Measurements from ENCODE around the gene SLC30A10. TPM values are rescaled to one million over a fixed set of nuclear protein-coding genes. Genes with fewer than 3 reads are reported as not detected.
"Not testable (repeated sequence)": the region's sequence is repeated elsewhere in the genome, so short reads cannot be mapped to it uniquely, and the experiment has no call there.

SLC30A10 gene
- total RNA-seq, 4 donors from 2014 or later, result 0.33 TPM; not detected in 3

GRCh38 chr1:219871427-219872057, 56.8 kb downstream of the SLC30A10 start:
- no peaks in the 10 kb centered on the region for H3K36me3 ChIP-seq
- H3K4me3 ChIP-seq (replicated peaks in 1 of 3), result no peak overlapping the region
- TF ChIP-seq CTCF (IDR thresholded peaks at IDR 0.05) (no peak), POLR2A (IDR thresholded peaks at IDR 0.05) (no peak)
- H3K27ac ChIP-seq, result no peak overlapping the region
- WGBS, 2 donors, result 34 to 37% methylated on average over 3 of the region's 3 CpGs
- intact Hi-C loops (cut with DNase I), result no loop called here
- no peaks in the 10 kb centered on the region for H3K27me3 ChIP-seq
- no peaks in the 10 kb centered on the region for H3K9me3 ChIP-seq
- DNase-seq, result no peak
- H3K4me1 ChIP-seq, result no peaks in the 10 kb centered on the region

GRCh38 chr1:219868615-219869014, 59.7 kb downstream of the SLC30A10 start:
- H3K4me1 ChIP-seq; DNase-seq; H3K4me3 ChIP-seq (replicated peaks in 1 of 3); H3K27me3 ChIP-seq; intact Hi-C loops (cut with DNase I); H3K9me3 ChIP-seq; H3K27ac ChIP-seq; H3K36me3 ChIP-seq: not testable (repeated sequence)
- 96 to 100% methylated on average over 2 of the region's 3 CpGs for WGBS, 2 donors

Small RNAs within 50 kb of the gene (small RNA-seq; reads per million reads assigned to genes)
- gene RF00012, result not detected

Other genes with a start within 250 kb of the SLC30A10 start
- gene EPRS1, start 117.9 kb upstream of the SLC30A10 start, total RNA-seq, result 10 to 100 TPM; 43.7 to 63.1 (median 54.8) TPM
- 10 to 100 TPM; 24.8 to 29.3 (median 25.1) TPM for gene BPNT1, start 161.2 kb upstream of the SLC30A10 start, total RNA-seq
- gene IARS2, start 165.6 kb upstream of the SLC30A10 start, total RNA-seq, result 10 to 100 TPM; 59.6 to 72.6 (median 67.0) TPM